HepG2 (cell line): Measurements from ENCODE around the gene LDAF1.

Experiments
- ARNT ChIP-seq: fragments of 450-650 bp; IDR thresholded peaks from 2 replicates; pipeline ENCODE4 v1.6.1; 2017
- CREB1 ChIP-seq, 2 experiments: fragments of 450-650 bp in 1 of 2; IDR thresholded peaks; 2 replicates each; pipeline ENCODE4 v1.6.1; 2016 to 2017; ENCODE audit warnings: control low read depth in 1 of 2, mild to moderate bottlenecking in 1 of 2, missing compliant biosample characterization in 1 of 2, missing genetic modification characterization in 1 of 2
- HNRNPL ChIP-seq: fragments of 200-400 bp; formaldehyde crosslinking; IDR thresholded peaks from 2 replicates; pipeline ENCODE4 v1.6.1; 2017; ENCODE audit warnings: mild to moderate bottlenecking, low read depth, low read length
- MEIS1 ChIP-seq: sonication (generic); formaldehyde crosslinking; IDR thresholded peaks from 2 replicates; pipeline ENCODE4 v1.9.0; 2021; ENCODE audit warnings: mild to moderate bottlenecking, missing genetic modification reagents, moderate library complexity, borderline replicate concordance
- POLR2A ChIP-seq, 2 experiments: IDR thresholded peaks; 2 replicates each; pipeline ENCODE4 v1.6.1; 2011; ENCODE audit warnings: low read depth in 2 of 2, low read length in 2 of 2, mild to moderate bottlenecking in 1 of 2, moderate library complexity in 1 of 2; ENCODE audit not compliant: insufficient read depth in 1 of 2
- RAD21 ChIP-seq: fragments of 450-650 bp; formaldehyde crosslinking; IDR thresholded peaks from 2 replicates; pipeline ENCODE4 v1.5.0; 2020; ENCODE audit warnings: mild to moderate bottlenecking
- TARDBP ChIP-seq: sonication (generic); formaldehyde crosslinking; IDR thresholded peaks from 2 replicates; pipeline ENCODE4 v1.8.0; 2022; ENCODE audit warnings: mild to moderate bottlenecking, missing genetic modification reagents
- TOE1 ChIP-seq: sonication (generic); formaldehyde crosslinking; IDR thresholded peaks from 2 replicates; pipeline ENCODE4 v1.4.0; 2020; ENCODE audit warnings: mild to moderate bottlenecking, missing genetic modification reagents
- TF ChIP-seq, protein P1 (sequence below): sonication (generic); formaldehyde crosslinking; IDR thresholded peaks from 2 replicates; pipeline ENCODE4 v1.4.0; 2020; ENCODE audit warnings: missing genetic modification reagents
- TF ChIP-seq, protein P2 (sequence below): sonication (generic); formaldehyde crosslinking; IDR thresholded peaks from 2 replicates; pipeline ENCODE4 v1.5.0; 2020; ENCODE audit warnings: mild to moderate bottlenecking, missing genetic modification reagents, moderate library complexity

DNA sequence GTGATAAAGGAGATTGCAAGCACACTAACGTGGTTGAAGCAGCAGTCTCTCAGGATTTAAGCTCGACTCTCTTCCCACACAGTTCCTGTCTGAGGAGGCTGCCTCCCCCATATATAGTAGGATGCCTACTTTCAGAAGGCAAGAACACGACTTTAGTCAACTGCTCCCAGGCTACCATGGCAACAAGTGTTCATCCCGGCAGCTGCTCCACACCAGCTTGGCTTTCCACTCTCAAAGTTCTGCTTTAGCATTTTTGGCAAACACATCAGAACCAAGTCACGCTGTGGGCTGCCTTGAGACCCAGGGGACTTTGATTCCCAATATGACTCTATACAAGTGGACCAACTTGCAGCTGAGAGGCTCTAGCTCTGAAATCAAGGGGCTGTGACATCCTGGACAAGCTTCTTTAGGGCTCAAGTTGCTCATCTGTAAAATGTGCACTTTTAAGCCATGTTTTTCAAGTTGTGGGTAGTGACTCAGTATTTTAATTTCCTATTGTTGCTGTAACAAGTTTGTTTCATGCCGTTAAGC lies 36.4 kb downstream of the LDAF1 start:
- TF ChIP-seq TARDBP (CRISPR knock-in tag), result no peak
- TF ChIP-seq, protein P1, sequence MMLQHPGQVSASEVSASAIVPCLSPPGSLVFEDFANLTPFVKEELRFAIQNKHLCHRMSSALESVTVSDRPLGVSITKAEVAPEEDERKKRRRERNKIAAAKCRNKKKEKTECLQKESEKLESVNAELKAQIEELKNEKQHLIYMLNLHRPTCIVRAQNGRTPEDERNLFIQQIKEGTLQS (CRISPR knock-in tag), result no peak
- TF ChIP-seq TOE1, result no peak
- TF ChIP-seq, protein P2, sequence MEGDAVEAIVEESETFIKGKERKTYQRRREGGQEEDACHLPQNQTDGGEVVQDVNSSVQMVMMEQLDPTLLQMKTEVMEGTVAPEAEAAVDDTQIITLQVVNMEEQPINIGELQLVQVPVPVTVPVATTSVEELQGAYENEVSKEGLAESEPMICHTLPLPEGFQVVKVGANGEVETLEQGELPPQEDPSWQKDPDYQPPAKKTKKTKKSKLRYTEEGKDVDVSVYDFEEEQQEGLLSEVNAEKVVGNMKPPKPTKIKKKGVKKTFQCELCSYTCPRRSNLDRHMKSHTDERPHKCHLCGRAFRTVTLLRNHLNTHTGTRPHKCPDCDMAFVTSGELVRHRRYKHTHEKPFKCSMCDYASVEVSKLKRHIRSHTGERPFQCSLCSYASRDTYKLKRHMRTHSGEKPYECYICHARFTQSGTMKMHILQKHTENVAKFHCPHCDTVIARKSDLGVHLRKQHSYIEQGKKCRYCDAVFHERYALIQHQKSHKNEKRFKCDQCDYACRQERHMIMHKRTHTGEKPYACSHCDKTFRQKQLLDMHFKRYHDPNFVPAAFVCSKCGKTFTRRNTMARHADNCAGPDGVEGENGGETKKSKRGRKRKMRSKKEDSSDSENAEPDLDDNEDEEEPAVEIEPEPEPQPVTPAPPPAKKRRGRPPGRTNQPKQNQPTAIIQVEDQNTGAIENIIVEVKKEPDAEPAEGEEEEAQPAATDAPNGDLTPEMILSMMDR (CRISPR knock-in tag), result no peak
- no peak for TF ChIP-seq CREB1 (IDR thresholded peaks at IDR 0.05)
- no peak for TF ChIP-seq CREB1 (CRISPR knock-in tag; IDR thresholded peaks at IDR 0.05)
- TF ChIP-seq ARNT, result no peak
- no peak for TF ChIP-seq HNRNPL
- TF ChIP-seq POLR2A (IDR thresholded peaks at IDR 0.05; ENCODE audit: insufficient read depth in 1 of 2, low read depth in 2 of 2, low read length in 2 of 2), result no peak
- no peak for TF ChIP-seq MEIS1
- TF ChIP-seq RAD21, result no peak
